Measurements from ENCODE around the gene ATOSB.

The ATOSB gene

DNA sequence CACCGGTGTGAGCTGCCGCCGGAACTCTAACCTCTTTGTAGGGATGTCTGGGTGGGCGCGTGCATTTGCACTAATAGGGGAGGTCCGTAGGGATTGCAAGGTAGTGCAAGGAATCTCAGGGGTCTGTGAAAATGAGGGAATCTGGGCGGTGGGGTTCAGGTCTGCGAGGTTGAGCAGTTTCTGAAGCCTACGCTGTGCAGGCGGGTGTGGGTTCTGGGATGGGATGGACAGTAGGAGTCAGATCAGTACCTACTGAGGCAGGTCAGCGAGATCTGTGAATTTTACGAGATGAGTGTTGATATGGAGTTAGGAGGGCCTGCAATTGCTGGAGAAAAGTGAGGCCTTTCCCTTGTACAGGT, 856 bp upstream of the ATOSB start:
- no peak for TF ChIP-seq Cebpa-rat (IDR thresholded peaks at IDR 0.05)
- H3K27ac ChIP-seq, result peak overlapping the region in 9 of 11 experiments; percentile 87 to 100 (median 100); a peak in 18 of 22 replicates
- no peaks in the 10 kb centered on the region for H3K9me3 ChIP-seq (replicated peaks in 1 of 11)
- peaks cover 33 to 46% (median 37%) of the 10 kb centered on the region in 10 experiments for H3K4me1 ChIP-seq
- no peaks in the 10 kb centered on the region for H3K36me3 ChIP-seq
- H4K20me1 ChIP-seq, result peaks cover 0 to 9% (median 0%) of the 10 kb centered on the region in 11 experiments; a peak in 4 of 22 replicates
- H3K4me2 ChIP-seq, result peak overlapping the region; percentile 89 to 99 (median 97)
- H3K9ac ChIP-seq, result peak overlapping the region in 10 of 11 experiments; percentile 84 to 100 (median 97); a peak in 18 of 22 replicates
- peak overlapping the region; percentile 73 to 91 (median 76) for H3K4me3 ChIP-seq
- no peaks in the 10 kb centered on the region for H3K27me3 ChIP-seq

DNA sequence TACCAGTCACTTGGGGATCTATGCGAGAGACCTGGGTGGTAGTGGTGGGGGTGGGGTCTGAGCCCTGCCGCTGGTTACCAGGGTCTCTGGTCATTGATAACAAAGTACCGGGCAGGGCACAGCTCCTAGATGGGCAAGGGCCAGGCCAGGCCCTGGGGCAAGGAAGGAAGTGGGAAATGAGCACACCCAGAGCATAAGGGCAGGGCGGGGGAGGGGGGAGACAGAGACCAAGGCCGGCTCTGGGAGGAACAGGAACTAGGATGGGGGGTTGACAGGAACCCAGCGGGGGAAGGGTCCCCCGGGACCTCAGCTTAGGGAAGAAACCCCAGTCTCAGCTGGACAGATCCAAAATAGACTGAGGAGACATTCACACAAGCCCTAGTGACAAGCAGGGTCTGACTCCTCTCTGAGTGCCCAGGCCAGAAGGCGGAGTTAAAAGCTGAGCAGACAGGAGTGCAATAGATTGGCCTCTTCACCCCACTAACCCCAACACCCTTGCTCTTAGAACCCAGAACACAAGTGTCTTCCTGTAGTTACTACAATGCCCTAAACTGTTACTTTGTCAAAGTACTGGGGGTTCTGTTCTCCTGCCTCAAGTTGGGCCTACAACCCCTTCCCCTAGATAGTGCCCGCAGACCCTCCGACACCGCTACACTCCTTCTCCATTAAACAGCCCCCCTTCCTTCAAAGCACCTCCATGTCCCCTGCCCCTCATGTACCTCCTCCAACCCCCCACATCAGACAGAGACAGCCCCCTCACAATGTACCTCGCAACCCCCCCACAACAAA, 628 bp downstream of the ATOSB start:
- Histone ChIP-seq H3K36me3 (no peaks in the 10 kb centered on the region), H3K4me1 (peaks cover 44 to 58% (median 48%) of the 10 kb centered on the region in 10 experiments), H3K4me2 (peak overlapping the region; percentile 86 to 99 (median 97)), H3K27me3 (no peaks in the 10 kb centered on the region), H3K9ac (peak overlapping the region; percentile 84 to 100 (median 96)), H3K4me3 (peak overlapping the region; percentile 73 to 91 (median 76)), H4K20me1 (peaks cover 0 to 21% (median 11%) of the 10 kb centered on the region in 11 experiments; a peak in 14 of 22 replicates), H3K27ac (peak overlapping the region; percentile 87 to 100 (median 100)), H3K9me3 (replicated peaks in 1 of 11) (no peaks in the 10 kb centered on the region)
- TF ChIP-seq Cebpa-rat (IDR thresholded peaks at IDR 0.05), result no peak

DNA sequence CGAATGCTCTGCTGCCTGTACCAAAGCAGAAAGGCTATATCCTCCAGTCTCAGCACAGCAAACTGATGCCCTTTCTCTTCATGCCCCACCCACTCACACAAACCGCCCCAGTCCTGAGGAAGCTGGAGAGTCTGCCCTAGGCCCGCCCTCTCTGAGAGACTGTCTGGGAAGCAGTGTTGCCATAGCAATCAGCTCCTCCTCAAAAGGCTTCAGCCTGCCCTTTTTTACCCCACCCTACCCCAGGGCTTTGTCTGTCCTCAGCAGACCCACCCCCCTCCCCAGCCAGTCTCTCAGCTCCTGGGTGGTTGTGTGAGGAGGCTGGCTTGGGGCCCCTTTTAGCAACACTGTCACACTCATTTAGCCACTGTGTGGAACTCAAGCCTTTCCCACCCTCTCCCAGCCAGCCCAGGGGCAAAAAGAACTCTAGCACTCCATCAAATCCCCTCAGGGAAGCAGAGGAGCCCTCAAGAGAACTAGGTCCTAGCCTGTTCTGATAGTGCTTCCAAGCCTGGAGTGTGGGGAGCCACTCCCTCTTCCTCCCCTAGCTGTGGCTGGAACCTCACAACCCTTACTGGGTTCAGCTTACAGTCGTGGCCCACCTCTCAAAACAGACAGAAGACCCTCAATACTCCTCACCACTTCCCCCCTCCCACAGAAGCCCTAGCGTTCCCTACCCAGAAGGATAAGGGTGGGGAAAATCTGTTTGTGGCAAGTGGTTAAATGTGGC, 1.4 kb downstream of the ATOSB start:
- peaks cover 0 to 7% (median 0%) of the 10 kb centered on the region in 11 experiments; a peak in 4 of 22 replicates for H3K36me3 ChIP-seq
- peaks cover 51 to 66% (median 56%) of the 10 kb centered on the region in 10 experiments for H3K4me1 ChIP-seq
- peak overlapping the region; percentile 87 to 100 (median 100) for H3K27ac ChIP-seq
- H4K20me1 ChIP-seq, result peaks cover 0 to 29% (median 18%) of the 10 kb centered on the region in 11 experiments; a peak in 15 of 22 replicates
- peak overlapping the region; percentile 86 to 99 (median 97) for H3K4me2 ChIP-seq
- peak overlapping the region; percentile 73 to 91 (median 76) for H3K4me3 ChIP-seq
- no peaks in the 10 kb centered on the region for H3K27me3 ChIP-seq
- TF ChIP-seq Cebpa-rat (IDR thresholded peaks at IDR 0.05), result no peak
- H3K9me3 ChIP-seq (replicated peaks in 1 of 11), result no peaks in the 10 kb centered on the region
- H3K9ac ChIP-seq, result peak overlapping the region; percentile 84 to 100 (median 96)

DNA sequence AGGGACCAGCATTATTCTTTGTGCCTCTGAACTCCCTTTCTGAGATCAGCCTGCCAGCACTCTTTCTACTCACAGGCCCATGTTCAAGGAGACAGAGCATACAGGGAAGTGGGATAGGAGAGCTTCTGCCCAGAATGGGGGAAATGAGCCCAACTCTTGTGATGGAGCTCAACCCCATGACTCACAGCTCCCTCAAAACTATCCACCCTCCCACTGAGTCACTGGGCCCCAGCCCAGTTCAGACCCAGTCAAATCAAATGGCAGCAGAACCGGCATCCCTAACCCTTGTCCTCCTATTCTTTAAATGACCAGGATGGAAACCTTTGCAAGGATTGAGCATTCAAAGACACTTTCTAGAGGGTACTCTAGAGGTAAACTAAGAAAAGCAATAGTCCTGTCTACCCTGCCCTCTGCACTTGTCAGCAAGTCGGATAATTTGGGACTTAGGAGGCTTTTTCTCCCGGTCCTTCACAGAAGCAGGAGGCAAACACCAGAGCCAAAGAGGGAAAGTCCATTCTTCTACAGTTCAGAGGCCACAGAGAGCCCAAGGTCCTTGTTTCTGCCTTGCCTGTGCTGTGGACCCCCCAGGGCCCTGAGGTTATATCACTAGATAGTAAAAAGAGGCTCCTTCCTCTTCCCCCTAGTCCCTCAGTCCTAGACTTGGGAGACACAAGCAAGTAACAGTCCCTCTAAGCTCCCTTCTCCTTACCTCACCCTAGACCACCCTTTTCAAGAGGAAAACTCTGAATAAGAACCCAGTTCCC, 3.2 kb downstream of the ATOSB start:
- Histone ChIP-seq H3K9ac (peak overlapping the region; percentile 65 to 100 (median 77)), H3K27me3 (no peaks in the 10 kb centered on the region), H3K9me3 (replicated peaks in 1 of 11) (no peaks in the 10 kb centered on the region), H3K4me1 (peaks cover 51 to 71% (median 59%) of the 10 kb centered on the region in 10 experiments), H3K36me3 (peaks cover 11 to 25% (median 17%) of the 10 kb centered on the region in 11 experiments), H3K27ac (peak overlapping the region; percentile 65 to 100 (median 99)), H3K4me3 (peak overlapping the region; percentile 42 to 91 (median 56); a peak in 17 of 20 replicates), H4K20me1 (peaks cover 0 to 47% (median 25%) of the 10 kb centered on the region in 11 experiments; a peak in 15 of 22 replicates), H3K4me2 (peak overlapping the region; percentile 86 to 99 (median 97))
- TF ChIP-seq Cebpa-rat (IDR thresholded peaks at IDR 0.05), result no peak

DNA sequence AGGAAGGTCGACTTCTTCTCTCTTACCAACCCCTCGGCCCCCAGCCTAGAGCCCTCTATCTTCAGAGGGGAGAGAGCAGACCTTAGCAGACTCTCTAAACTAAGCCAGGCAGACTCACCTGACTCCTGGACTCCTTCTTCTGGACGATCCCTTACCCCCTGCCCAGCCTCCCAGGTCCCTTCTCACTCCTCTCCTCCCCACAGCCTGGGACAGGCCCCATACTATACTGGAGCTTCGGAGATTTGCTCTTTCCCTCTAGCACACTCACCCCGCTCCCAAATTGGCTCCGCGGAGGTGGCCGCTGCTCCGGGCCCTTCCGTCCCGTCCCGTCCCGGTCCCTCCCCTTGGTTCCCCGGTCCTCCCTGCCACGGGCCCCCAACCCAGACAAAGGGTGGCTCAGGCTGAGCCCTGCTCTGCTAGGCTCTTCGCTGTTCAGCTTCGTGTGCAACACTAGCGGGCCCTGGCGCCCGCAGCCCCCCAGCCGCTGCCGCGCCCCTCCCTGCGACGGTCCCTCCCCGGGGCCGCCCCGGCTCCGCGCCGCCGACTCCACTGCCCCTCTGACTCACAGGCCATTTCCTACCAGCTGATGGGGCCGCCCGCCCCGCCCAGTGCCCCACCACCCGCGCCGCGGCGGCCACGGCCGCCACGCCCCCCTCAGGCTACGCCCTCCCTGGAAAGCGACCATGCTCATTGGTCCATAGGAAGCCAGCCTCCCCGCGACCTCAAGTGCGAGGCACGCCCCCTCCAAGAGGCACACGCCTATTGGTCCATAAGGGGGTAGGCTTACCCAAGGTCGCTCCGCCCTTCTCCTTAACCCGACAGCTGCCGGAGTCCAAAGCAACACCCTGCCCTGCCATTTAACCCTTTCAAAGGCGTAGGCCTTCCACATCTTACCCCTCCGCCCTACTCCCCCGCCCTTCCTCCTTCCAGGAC, 4.4 kb downstream of the ATOSB start:
- peak overlapping the region; percentile 89 to 99 (median 98) for H3K4me2 ChIP-seq
- peak overlapping the region; percentile 82 to 100 (median 87) for H3K9ac ChIP-seq
- H3K27ac ChIP-seq, result peak overlapping the region; percentile 70 to 100 (median 99)
- H3K36me3 ChIP-seq, result peaks cover 23 to 37% (median 29%) of the 10 kb centered on the region in 11 experiments
- peak overlapping the region; percentile 59 to 91 (median 72) for H3K4me3 ChIP-seq
- peaks cover 0 to 59% (median 25%) of the 10 kb centered on the region in 11 experiments; a peak in 14 of 22 replicates for H4K20me1 ChIP-seq
- peaks cover 47 to 61% (median 51%) of the 10 kb centered on the region in 10 experiments for H3K4me1 ChIP-seq
- no peaks in the 10 kb centered on the region for H3K9me3 ChIP-seq (replicated peaks in 1 of 11)
- H3K27me3 ChIP-seq, result no peaks in the 10 kb centered on the region
- TF ChIP-seq Cebpa-rat (IDR thresholded peaks at IDR 0.05), result no peak

DNA sequence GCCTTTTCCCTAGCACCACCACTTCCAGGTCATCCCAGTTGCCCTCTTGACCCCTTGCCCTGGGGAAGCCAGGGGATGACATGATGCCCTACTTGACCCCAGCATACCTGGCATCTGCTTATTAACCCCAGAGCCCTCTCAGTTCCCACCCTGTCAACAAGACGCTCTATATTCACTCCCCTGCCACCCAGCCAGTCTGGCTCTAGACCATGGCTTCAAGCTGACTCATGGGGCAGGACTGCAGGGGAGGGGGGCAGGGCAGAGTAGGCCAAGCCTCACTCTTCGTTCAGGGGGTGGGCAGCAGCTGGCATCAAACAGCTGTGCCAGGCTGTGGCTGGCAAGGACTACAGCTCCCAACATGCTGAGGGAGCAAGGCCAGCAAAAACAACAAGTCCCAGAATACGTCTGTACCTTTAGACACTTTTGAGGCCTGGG, 5.3 kb downstream of the ATOSB start:
- peaks cover 49 to 58% (median 53%) of the 10 kb centered on the region in 10 experiments for H3K4me1 ChIP-seq
- H3K4me2 ChIP-seq, result peak overlapping the region; percentile 89 to 99 (median 95)

DNA sequence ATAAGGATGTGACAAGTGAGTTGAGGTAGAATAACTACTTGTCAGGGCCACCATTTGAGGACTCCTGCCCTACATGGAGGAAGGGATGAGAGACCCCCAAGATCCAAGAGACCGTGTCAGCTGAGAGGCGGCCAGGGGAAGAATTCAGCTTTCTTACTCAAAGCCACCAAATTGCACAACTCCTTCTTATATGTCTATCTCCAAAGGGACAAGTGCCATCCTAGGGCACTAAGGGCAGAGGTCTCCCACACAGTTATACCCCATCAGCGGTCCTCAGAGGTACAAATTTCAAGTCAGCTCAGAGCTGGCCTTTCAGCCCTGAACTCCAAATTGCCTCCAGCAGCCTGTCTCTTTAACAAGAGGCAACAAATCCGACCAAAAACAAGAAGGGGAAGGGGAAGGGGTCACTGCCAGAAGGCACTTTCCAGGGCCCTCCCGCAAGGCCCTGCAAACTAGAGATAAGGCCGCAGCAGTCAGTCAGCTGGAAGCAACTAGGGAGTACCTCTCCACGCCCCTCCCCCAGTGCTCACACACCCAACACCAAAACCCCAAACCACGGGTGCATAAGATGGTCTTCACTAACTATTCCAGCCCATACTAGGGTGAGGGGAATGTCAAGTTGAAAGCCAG, 6.6 kb downstream of the ATOSB start:
- Histone ChIP-seq H3K36me3 (peaks cover 45 to 59% (median 50%) of the 10 kb centered on the region in 11 experiments), H3K4me1 (peaks cover 48 to 71% (median 53%) of the 10 kb centered on the region in 10 experiments), H3K27me3 (no peaks in the 10 kb centered on the region), H3K27ac (peak overlapping the region in 4 of 11 experiments; percentile 28 to 100 (median 88); a peak in 4 of 22 replicates), H3K4me3 (no peak overlapping the region), H4K20me1 (peaks cover 0 to 81% (median 25%) of the 10 kb centered on the region in 11 experiments; a peak in 14 of 22 replicates), H3K4me2 (peak overlapping the region in 10 of 11 experiments; percentile 91 to 99 (median 96); a peak in 20 of 22 replicates), H3K9me3 (replicated peaks in 1 of 11) (no peaks in the 10 kb centered on the region), H3K9ac (peak overlapping the region in 7 of 11 experiments; percentile 5 to 93 (median 41); a peak in 7 of 22 replicates)
- no peak for TF ChIP-seq Cebpa-rat (IDR thresholded peaks at IDR 0.05)

More for the DNA sequence above, 5.3 kb downstream of the ATOSB start:
- TF ChIP-seq Cebpa-rat (IDR thresholded peaks at IDR 0.05), result no peak
- Histone ChIP-seq H3K27ac (peak overlapping the region in 10 of 11 experiments; percentile 70 to 100 (median 88); a peak in 19 of 22 replicates), H3K9ac (peak overlapping the region; percentile 82 to 95 (median 87)), H4K20me1 (peaks cover 0 to 68% (median 25%) of the 10 kb centered on the region in 11 experiments; a peak in 14 of 22 replicates), H3K36me3 (peaks cover 32 to 46% (median 38%) of the 10 kb centered on the region in 11 experiments), H3K27me3 (no peaks in the 10 kb centered on the region), H3K4me3 (peak overlapping the region in 9 of 10 experiments; percentile 68 to 91 (median 73); a peak in 17 of 20 replicates), H3K9me3 (replicated peaks in 1 of 11) (no peaks in the 10 kb centered on the region)
